ENCODE results near the gene TRMU. TPM values are rescaled to one million over a fixed set of nuclear protein-coding genes. Genes with fewer than 3 reads are reported as not detected.

The TRMU gene
- total and polyA plus RNA-seq, 2 of the 8 experiments (the other 6 are each of a cell fraction or from before 2014, with no cell fraction given) = 43.4 to 70.6 TPM

DNA sequence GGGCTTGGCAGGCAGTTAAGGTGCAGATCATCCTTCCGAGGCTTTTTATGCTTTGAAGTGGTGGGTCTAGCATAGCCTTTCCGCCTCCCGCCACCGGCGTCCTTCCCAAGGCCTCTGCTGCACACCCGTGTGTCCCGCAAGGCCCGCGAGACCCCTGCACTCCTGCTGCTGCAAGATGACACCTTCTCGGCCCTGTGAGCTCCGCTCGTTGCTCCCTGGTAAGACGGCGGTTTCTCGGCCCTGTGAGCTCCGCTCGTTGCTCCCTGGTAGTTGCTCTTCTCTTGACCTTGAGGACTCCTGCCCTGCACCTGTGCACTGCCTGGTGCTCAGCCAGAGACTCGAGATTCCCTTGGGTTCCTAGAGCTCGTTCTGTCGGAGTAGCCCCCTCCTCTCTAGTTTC lies 17.9 kb upstream of the TRMU start:
- 86% methylated on average over 20 of the region's 20 CpGs; no CpG with 5 or more reads in 1 of the 2 experiments for WGBS, 2 experiments (ENCODE audit: extremely low coverage in 1 of 2, insufficient coverage in 1 of 2, insufficient read length in 1 of 2, insufficient replicate concordance in 2 of 2, low coverage in 1 of 2, low lambda C conversion rate in 2 of 2, missing lambda C conversion rate in 1 of 2)
- H3K4me1 ChIP-seq (replicated peaks in 1 of 4; ENCODE audit: control insufficient read depth in 3 of 4, insufficient read depth in 4 of 4, low read length in 3 of 4) = no peaks in the 10 kb centered on the region
- H4K20me1 ChIP-seq (replicated peaks in 1 of 2; ENCODE audit: control insufficient read depth in 1 of 2, insufficient read depth in 2 of 2, low read length in 2 of 2) = peaks cover 4 to 10% of the 10 kb centered on the region in 2 experiments
- POLR2A ChIA-PET (ENCODE audit: partially characterized antibody) = interaction anchor here (0.6 kb wide), 1 partner anchor 235 kb away, joined by 3 read pairs; no protein-coding TSS in a partner anchor
- H3K18ac ChIP-seq (ENCODE audit: extremely low read depth, low read length) = no peak overlapping the region
- no peak overlapping the region for H4K91ac ChIP-seq (replicated peaks; ENCODE audit: insufficient read length, low read length)
- FAIRE-seq = no peak
- H2BK20ac ChIP-seq (ENCODE audit: low read length) = no peak overlapping the region
- H3K36me3 ChIP-seq (ENCODE audit: control insufficient read depth in 2 of 4, insufficient read depth in 4 of 4, low read length in 3 of 4) = peaks cover 10 to 27% (median 17%) of the 10 kb centered on the region in 4 experiments; a peak in 6 of 8 replicates
- no peaks in the 10 kb centered on the region for H3K79me2 ChIP-seq (ENCODE audit: control insufficient read depth in 1 of 2, insufficient read depth in 2 of 2, low read length in 2 of 2)
- H2BK12ac ChIP-seq (ENCODE audit: low read depth, low read length) = no peak overlapping the region
- no peak overlapping the region for H2AK5ac ChIP-seq (ENCODE audit: low read depth, low read length)
- H3K27me3 ChIP-seq (replicated peaks in 1 of 4; ENCODE audit: control insufficient read depth in 3 of 4, extremely low read depth in 1 of 4, insufficient read depth in 3 of 4, low read length in 3 of 4) = no peaks in the 10 kb centered on the region
- H2BK5ac ChIP-seq (ENCODE audit: low read depth, low read length) = no peak overlapping the region
- H3K14ac ChIP-seq (ENCODE audit: insufficient read length) = no peak overlapping the region
- H2BK120ac ChIP-seq (replicated peaks; ENCODE audit: low read depth, low read length) = no peak overlapping the region
- no peak overlapping the region for H2BK15ac ChIP-seq (ENCODE audit: low read length)
- no peak overlapping the region for H4K8ac ChIP-seq (ENCODE audit: extremely low read depth, insufficient read depth, low read length)
- CTCF ChIA-PET (ENCODE audit: partially characterized antibody) = interaction anchor here (1.0 to 5.0 kb wide), 3 partner anchors 9 to 196 kb away, joined by 3 to 30 read pairs (median 3); no protein-coding TSS in a partner anchor
- H3K23me2 ChIP-seq (ENCODE audit: low read depth, low read length) = no peaks in the 10 kb centered on the region
- no peak overlapping the region for H3K9ac ChIP-seq (replicated peaks in 1 of 4; ENCODE audit: extremely low read depth in 1 of 4, low read depth in 3 of 4, low read length in 3 of 4)
- H3K79me1 ChIP-seq (ENCODE audit: low read depth, low read length) = peaks cover 5% of the 10 kb centered on the region; the same call in 1 of the 2 replicates
- no peak overlapping the region for H2AFZ ChIP-seq (ENCODE audit: low read length)
- no peak overlapping the region for H3K23ac ChIP-seq (ENCODE audit: insufficient read length)
- H3K4ac ChIP-seq (replicated peaks; ENCODE audit: insufficient read length, low read depth, low read length) = no peak overlapping the region
- no peak overlapping the region for H3K56ac ChIP-seq (replicated peaks; ENCODE audit: insufficient read length, low read depth, low read length)
- no peak for DNase-seq (ENCODE audit: low read depth in 1 of 2, low spot score in 2 of 2)
- H3K27ac ChIP-seq (ENCODE audit: low read depth, low read length) = no peak overlapping the region
- H3K4me2 ChIP-seq (ENCODE audit: insufficient read depth in 1 of 2, low read depth in 2 of 2, low read length in 2 of 2) = no peak overlapping the region
- H4K5ac ChIP-seq (ENCODE audit: insufficient read length, low read depth, low read length) = no peak overlapping the region
- no peak overlapping the region for H3K4me3 ChIP-seq (ENCODE audit: extremely low read depth in 1 of 4, insufficient read depth in 2 of 4, low read depth in 3 of 4, low read length in 4 of 4)
- H3K9me3 ChIP-seq (ENCODE audit: insufficient read depth in 2 of 2, low read depth in 1 of 2, low read length in 1 of 2) = no peaks in the 10 kb centered on the region
- no peak for TF ChIP-seq RNF2 (IDR thresholded peaks at IDR 0.05; ENCODE audit: borderline replicate concordance, low read depth, low read length, missing control alignments, poor library complexity, severe bottlenecking)
- no peak for TF ChIP-seq SP2 (IDR thresholded peaks at IDR 0.05; ENCODE audit: low read length)
- TF ChIP-seq TAF7 (optimal IDR thresholded peaks at IDR 0.05; ENCODE audit: borderline replicate concordance, low read depth, low read length) = no peak
- TF ChIP-seq YY1 (IDR thresholded peaks at IDR 0.05; ENCODE audit: low read depth, low read length) = no peak
- no peak for TF ChIP-seq BCL11A (IDR thresholded peaks at IDR 0.05; ENCODE audit: low read depth in 2 of 2, low read length in 2 of 2)
- TF ChIP-seq, protein P1, sequence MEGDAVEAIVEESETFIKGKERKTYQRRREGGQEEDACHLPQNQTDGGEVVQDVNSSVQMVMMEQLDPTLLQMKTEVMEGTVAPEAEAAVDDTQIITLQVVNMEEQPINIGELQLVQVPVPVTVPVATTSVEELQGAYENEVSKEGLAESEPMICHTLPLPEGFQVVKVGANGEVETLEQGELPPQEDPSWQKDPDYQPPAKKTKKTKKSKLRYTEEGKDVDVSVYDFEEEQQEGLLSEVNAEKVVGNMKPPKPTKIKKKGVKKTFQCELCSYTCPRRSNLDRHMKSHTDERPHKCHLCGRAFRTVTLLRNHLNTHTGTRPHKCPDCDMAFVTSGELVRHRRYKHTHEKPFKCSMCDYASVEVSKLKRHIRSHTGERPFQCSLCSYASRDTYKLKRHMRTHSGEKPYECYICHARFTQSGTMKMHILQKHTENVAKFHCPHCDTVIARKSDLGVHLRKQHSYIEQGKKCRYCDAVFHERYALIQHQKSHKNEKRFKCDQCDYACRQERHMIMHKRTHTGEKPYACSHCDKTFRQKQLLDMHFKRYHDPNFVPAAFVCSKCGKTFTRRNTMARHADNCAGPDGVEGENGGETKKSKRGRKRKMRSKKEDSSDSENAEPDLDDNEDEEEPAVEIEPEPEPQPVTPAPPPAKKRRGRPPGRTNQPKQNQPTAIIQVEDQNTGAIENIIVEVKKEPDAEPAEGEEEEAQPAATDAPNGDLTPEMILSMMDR (IDR thresholded peaks at IDR 0.05; ENCODE audit: control extremely low read depth in 1 of 3, insufficient read depth in 1 of 3, low read depth in 1 of 3, low read length in 3 of 3) = no peak
